Fibroblast of skin of right quadriceps (primary cell): ENCODE results near the gene FAF1.
"Not testable (repeated sequence)": the region's sequence is repeated elsewhere in the genome, so short reads cannot be mapped to it uniquely, and the experiment has no call there.

Source experiments
- DNase-seq: peaks from one replicate; pipeline ENCODE4 v3.0.0-alpha.2; 2013

The FAF1 gene

DNA sequence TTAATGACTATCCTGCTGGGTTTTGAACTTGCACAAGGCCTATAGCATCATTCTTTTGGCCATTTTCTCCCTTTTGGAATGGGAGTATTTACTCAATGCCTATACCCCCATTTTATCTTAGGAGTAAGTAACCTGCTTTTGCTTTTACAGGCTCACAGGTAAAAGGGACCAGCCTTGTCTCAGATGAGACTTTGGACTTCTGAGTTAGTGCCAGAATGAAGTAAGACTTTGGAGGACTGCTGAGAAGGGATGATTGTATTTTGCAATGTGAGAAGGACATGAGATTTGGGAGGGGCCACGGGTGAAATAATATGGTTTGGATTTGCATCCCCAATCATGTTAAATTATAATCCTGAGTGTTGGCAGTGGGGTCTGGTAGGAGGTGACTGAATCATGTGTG is 212.7 kb downstream of the FAF1 start:
- DNase-seq, result no peak

DNA sequence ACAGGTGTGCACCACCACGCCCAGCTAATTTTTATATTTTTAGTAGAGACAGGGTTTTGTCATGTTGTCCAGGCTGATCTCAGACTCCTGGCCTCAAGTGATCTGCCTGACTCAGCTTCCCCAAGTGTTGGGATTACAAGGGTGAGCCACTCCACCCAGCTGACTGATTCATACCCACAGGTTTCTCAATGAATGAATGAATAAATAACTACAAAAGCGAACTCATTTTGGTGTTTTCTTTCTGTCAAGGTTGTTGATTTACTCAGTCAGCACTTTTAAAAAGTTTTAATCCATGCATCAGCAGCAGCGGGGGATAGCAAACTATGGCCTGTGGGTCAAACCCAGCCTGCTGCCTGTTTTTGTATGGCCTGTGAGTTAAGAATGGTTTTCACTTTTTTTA is 217.5 kb downstream of the FAF1 start:
- no peak for DNase-seq

DNA sequence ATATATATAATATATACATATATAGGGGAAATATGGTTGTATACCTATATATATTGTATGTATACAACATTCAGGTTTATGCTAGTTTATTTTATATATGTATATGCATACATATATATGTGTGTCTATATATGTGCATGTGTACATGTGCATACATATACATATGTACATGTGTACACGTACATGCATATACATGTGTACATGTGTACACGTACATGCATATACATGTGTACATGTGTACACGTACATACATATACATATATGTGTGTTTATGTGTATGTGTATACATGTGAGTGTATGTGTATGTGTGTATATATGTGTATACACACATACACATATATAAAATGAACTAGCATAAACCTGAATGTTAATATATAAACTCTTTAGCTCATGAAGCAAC is 220.9 kb downstream of the FAF1 start:
- no peak for DNase-seq

DNA sequence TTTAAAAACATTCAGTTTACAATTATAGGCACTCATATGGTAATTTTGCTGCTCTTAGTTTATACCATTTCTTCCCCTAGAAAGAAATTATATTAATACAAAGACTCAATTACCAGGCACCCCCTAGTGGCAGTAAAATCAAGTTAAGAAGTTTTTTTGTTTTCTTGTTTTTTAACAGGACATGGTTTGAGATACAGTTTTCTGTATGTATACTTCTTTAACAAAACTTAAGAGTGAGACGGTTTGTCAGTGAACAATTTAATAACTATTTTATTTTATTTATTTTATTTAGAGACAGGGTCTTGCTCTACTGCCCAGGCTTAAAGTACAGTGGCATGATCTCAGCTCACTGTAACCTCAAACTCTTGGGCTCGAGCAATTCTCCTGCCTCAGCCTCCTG is 224.6 kb downstream of the FAF1 start:
- DNase-seq, result peak; percentile 8

DNA sequence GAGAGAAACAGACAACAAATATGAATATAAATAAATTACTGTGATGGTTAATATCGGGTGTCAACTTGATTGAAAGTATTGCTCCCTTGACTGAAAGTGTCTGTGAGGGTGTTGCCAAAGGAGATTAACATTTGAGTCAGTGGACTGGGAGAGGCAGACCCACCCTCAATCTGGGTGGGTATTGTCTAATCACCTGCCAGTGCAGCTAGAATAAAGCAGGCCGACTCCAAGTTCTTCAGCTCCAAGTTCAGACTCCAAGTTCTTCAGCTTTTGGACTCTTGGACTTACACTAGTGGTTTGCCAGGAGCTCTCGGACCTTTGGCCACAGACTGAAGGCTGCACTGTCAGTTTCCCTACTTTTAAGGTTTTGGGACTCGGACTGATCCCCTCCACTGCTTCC is 232.5 kb downstream of the FAF1 start:
- not testable (repeated sequence) for DNase-seq

DNA sequence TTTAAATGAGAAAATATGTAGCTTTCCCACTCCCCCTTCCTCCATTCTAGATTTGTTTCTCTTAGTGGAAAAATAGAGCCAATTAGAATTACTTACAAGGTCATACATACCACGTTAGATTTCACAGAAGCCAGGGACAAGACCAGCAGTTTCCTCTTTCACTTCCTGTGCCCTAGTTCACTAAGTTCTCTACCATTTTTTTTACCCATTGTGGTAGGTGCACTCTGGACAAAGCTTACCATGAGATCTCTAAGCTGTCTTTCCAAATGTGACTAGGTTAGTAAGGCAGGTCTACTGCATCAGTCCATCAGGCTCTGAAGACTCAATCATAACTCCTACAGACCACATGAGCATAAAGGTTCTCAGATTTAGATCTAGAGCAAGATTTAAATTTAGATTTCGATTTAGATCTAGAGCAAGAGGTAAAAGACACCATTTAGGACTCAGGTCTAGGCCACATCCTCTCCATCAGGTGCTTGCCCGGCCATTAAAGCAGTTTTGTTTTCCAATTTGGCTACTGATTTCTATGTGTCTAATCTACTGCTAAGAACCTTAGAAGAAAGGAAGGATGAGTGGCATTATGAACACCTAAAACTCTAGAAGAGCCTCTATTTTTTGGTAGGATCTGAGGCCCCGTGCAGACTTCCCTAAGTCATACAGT is 235.3 kb downstream of the FAF1 start:
- no peak for DNase-seq

DNA sequence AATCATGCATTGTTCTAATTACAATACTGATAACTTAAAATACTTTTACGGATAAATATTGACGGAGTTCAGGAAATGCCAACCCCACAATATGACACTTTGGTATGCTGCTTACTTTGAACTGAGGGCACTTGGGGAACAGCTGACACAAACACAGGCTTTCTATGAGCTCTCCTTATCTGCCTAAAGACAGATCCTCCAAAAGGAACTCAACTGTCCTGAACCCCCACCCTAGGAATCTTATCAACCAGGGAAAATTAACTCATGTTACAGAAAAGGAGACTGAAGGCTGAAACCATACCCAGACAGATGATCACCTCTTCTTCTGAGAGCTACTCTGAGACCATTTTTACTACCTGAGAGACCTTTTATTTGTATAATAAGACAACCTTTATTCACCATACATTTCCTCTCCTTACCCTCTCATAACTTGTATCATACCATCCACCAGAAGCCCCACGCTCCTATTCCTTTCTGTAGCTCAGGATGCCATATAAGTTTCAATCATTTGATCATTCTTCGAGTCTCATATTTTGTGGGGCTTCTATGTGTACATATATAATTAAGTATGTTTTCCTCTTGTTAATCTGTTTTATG is 239.5 kb downstream of the FAF1 start:
- no peak for DNase-seq

DNA sequence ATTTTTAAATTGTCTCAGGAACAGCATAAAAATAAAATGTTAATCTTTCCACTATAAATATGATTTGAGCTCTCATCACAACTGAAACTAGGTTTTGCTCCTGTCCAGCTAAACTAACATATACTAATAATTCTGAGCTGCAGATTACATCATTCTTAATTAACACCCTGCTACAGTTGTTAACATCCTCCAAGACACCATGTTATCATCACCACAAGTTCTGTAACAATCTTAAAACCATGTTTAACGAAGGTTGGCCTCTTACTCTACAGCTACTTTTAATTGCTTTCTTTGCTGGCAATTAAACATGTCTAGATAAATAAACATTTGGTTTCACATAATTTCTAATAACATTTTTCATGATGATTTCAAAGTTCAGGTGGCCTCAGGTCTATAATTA is 240.9 kb downstream of the FAF1 start:
- no peak for DNase-seq

DNA sequence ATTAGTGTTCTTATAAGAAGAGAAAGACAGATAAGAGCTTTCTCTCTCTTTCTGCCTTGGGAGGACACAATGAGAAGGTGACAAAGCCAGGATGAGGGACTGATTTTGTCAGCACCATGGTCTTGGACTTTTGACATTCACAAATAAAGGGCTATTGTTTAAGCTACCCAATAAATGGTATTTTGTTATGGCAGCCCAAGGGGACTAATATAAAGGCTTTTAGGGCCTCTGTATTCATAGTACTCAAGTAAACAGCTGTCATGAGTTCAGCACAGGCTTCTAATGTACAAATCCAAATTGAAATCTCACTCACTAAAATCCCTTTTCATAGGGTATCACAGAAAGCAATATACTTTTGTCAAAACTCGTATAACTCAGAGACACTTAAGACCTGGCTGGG is 242.7 kb downstream of the FAF1 start:
- DNase-seq, result no peak

DNA sequence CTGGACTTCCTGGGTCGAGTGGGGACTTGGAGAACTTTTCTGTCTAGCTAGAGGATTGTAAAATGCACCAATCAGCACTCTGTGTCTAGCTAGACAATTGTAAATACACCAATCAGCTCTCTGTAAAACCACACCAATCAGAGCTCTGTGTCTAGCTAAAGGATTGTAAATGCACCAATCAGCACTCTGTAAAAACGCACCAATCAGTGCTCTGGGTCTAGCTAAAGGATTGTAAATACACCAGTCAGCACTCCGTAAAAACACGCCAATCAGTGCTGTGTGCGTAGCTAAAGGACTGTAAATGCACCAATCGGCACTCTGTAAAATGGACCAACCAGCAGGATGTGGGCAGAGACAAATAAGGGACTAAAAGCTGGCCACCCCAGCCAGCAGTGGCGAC is 243.6 kb downstream of the FAF1 start:
- not testable (repeated sequence) for DNase-seq

DNA sequence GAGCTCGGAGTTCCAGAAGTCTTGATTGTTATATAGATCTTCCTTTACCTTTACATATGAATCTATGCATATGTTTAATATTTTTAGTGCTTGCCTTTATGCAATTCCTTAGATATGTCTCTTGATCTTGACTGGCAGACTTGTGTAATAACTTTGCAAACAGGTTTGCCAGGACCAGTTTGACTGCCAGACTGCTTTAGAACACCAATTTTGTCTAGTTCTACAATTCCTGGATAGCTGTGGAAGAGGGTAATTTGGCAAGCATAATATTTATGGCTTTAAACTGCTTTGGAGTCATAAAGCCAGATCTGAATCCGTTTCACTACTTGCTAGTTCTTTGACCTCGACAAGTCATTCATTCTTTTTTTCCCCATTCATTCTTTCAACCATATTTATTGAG is 250.0 kb downstream of the FAF1 start:
- no peak for DNase-seq

DNA sequence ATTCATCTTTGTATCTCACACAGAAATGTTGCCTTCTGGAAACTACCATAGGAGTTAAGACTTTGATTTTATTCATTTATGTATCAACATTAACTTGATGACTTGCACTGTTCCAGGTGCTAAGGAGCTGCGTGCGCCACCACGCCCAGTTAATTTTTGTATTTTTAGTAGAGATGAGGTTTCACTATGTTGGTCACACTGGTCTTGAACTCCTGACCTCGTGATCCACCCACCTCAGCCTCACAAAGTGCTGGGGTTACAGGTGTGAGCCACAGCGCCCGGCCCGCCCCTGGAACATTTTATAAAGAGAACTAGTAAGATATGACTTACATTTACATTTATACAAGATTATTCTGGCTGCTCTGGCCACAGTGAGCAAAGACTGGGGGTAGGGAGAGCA is 252.2 kb downstream of the FAF1 start:
- no peak for DNase-seq

DNA sequence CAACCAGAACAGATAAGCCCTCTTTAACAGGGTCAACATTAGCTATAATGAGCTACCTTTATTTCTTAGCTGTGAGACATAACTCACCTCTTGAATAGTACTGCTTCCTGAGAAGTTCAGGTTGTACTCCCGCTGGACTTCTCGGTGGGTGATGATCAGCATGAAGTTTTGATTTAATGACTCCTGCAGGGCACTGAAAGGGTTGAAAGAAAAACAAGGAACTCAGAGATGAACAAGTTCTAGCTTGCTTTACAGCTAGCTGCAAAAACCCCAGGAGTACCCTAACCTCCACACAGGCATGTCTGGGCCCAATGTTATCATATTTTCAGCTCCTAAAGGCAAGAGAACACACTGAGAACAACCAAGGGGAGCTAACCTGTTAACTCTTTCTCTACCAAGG is 254.4 kb downstream of the FAF1 start:
- no peak for DNase-seq

DNA sequence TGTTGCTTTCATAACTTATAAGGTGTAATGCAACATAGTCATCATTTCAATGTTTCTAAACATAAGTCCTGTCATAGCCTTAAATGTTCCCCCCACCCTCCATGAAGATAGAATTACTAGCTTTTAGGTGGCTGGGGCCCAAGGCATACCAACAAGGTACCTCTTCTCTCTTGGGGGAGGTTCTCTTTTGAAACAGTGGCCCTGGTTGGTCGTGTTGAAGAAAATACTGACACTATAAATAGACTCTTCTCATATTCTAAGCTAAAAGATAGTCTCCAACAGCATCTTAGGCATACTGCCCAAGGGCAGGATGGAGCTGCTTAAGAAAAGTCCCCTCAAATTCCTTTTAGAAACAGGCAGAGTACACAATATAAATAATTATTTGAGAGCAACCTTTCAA is 255.0 kb downstream of the FAF1 start:
- DNase-seq, result no peak

DNA sequence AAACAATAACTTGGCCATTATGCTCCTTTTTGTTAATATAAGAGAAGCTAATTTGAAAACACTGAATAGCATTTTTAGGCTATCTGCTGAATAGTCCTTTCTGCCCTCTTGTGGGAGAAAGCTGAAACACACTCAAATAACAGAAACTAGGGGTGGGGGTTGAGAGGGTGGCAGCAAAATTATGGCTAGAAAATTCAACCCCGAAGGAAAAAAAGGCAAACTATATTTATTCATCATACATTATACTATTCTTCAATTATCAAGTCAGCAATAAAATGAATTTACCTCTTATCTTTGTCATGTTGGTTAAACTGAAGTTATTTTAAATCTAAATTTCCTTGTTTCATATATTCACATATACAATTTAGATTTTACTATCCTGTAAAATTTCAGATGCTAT is 255.9 kb downstream of the FAF1 start:
- DNase-seq, result peak; percentile 25

DNA sequence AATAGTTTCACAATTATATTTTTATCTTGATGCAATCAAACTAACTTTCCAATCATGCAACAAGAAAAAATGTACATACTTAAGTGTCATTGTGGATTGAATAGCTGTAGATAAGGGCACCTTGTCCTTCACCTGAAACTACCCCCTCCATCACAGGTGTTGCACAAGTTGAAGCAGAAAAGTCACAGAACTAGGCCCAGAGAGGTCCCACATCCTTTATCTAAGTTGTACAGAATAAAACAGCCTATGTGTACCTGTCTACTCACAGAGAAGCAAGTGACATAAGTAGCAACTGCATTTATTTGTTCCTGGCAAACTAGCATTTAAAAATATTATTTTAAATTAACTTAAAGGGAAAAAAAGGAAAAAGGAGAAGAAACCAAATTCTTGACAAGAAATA is 256.8 kb downstream of the FAF1 start:
- DNase-seq, result no peak

DNA sequence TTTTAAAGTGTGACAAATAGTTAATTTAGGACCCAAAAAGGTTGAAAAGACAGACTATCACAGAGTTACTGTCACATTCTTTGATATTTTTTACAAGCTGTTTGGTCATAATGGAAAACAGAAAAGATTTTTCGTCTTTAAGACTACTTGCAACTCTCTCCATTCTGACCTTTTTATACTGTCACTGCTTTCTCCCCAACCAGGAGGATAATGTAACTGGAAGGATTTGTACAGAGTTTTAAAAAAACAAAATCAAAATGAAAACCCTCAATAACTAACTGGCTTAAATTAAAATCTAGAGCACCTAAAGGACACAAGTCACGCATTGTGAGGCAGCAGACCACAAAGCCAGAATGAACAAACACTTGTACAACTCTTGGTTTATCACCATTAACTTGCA is 257.7 kb downstream of the FAF1 start:
- no peak for DNase-seq

DNA sequence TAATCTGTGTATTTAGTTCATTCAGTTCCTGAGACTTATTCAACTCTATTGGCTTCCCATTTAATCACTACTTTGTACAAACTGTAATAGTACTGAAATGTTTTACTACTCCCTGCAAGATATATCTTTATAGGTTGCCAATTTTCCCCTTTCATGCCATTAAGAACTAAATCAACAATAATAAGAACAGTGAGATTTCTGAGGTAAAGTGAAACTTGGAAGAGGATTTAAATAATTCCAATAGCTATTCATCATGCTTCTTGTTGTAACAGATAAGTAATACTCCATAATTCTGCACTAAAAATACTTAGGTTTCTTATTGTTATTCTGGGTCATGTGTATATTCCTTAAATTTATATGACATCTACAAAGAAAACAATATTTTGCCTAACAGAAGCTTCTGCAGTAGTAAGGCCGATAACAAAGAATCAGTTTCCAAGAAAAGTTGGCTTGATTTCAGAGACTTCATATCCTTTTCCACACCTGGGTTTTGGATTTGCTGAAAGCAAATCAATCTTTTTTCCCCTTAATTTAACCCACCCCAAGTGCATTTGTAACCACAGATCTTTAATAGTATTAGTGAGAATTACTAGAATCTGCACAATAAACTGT is 258.3 kb downstream of the FAF1 start:
- no peak for DNase-seq

DNA sequence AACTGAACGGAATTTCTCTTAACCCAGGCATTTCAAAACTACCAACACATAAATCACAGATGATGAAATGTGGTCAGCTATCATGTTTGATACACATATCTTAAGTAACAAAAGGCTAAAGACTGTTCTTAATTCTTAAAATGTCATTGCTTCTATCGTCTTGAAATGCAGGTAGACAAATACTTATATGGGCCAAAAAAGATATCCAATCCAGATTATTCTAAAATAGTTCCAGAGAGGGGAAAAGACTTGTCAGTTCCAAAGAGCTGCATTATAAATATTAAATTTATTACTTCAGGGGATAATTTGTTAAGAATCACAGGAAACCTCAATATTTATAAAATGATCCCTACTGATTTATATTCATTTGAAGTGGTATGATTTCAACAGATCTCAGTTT is 259.4 kb downstream of the FAF1 start:
- no peak for DNase-seq

DNA sequence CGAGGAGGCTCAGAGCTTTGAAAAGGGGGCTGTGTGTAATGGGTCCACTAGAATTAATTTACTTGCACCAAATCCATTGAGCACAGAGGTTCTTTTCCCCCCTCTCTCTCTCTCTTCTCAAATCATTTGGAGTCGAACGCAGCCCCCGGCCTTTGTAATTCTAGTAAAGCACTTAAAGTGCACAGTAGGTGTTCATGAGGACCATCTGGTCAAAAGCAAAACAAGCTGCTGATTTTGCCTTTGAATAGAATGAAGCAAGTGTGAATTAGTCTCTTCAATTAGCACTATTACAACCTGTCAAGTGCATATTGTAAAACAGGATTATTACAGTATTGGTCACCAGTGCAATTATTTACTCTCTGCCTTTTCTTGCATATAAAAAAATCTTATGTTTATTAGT is 259.9 kb downstream of the FAF1 start:
- DNase-seq, result no peak

DNA sequence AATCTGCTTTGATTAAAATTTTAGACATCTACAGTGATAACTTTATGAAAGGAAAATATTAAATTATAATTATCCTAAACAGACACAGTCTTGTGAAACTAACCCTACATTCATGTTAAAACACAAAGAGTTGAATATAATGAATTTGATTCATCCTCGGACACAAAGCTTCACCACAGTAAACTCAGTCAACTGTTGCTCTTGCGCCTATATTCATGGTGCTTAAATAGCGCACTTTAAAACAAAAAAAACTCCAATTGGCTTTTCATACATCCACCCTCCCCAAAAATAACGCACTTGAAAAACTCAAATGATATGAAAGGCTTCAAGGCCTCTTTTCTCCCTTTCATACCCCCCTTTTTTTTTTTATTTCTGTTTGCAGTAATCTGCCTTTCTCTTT is 260.3 kb downstream of the FAF1 start:
- DNase-seq, result no peak

DNA sequence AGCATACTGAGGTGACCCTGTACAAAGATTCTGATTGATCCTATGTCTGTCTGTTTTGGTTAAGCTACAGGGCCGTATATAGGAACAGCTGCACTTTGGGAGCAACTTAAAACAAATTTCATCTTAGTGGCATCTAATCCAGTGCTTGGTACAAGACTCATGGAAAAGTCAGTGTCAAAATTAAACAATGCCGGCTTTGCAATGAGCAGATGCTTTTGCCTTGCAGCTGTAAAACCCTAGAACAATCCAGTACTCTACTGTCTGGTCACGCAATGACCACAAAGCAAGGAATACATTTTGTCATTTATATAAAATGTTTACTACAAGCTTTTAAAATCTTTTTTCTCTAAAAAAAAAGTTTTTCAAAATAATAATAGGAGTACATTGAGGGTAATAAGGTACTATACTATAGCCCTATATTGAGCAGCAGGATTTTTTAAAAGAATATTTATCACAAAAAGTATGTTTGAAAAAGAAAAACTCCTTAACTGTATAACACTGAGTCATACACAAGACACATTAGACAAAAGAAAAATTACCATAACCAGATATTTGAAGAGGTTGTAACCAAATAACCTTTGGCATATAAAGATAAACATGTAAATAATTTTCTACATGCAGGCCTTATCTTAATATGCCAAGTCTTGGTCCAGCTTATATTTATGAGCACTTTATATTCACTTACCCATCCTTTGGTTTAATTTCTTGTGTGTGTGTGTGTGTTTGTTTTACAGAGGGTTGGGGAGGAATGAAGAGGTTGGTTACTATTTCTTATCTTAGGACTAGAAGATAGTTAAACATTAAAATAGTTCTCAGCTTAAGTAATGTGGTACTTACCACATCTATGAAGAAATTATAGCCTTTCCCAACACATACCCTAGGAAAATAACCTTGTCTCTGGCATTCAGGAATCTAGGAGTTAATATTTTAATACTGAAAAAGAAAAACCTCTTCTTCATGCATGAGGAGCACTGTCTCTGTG is 262.3 kb downstream of the FAF1 start:
- no peak for DNase-seq

DNA sequence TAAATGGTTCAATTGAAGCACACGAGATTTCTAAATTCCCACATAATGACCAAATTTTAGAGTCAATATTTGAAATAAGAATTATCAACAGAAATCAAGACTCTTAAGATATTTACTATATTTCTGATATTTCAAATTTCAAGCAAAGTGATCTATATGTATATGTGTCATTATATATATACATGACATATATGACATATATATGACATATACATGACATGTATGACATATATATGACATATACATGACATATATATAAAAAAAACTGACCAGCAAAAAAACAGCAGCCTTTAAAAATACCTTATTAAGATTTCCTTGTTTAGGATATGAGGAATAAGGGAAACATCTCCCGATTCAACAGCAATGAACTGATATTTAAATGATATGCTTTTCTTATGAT is 266.2 kb downstream of the FAF1 start:
- DNase-seq, result no peak

DNA sequence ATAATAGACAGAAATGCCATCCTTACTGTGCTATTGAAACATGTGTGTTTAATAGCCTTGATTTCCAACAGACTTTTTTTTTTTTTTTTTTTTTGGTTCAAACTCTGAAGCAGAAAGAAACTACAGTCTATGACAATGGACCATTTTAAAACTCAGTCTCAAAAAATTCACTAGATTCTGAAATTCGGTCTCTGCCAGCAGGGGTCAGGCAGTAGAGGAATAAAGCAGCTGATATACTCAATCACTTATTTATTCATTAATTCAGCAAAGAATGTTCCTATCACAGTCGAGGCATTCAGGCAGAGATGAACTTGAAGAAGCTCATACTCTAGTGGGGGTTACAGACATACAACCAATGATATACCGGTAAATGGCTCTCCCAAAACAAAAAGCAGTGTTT is 275.9 kb downstream of the FAF1 start:
- DNase-seq, result no peak
